ENCODE data around the gene RCN2. TPM values are rescaled to one million over a fixed set of nuclear protein-coding genes. Genes with fewer than 3 reads are reported as not detected.

Gene RCN2
- polyA plus RNA-seq, 1 experiment: 123 TPM

- peak; percentile 18 for DNase-seq (ENCODE audit: low read depth, low spot score)
- Histone ChIP-seq H3K9me3 (ENCODE audit: control insufficient read depth, insufficient read depth, low read length) (peaks cover 9% of the 10 kb centered on the region), H3K27me3 (ENCODE audit: control insufficient read depth, insufficient read depth, low read length) (peaks cover 4% of the 10 kb centered on the region), H3K27ac (ENCODE audit: low read depth, low read length) (peak overlapping the region; percentile 31), H3K4me3 (ENCODE audit: low read depth, low read length) (no peak overlapping the region)
- POLR2A ChIA-PET: no interaction called here
- CTCF ChIA-PET: interaction anchor here (0.7 to 1.3 kb wide), 2 partner anchors 9 to 44 kb away, joined by 4 read pairs; no protein-coding TSS in a partner anchor
- TF ChIP-seq CTCF (IDR thresholded peaks at IDR 0.05; ENCODE audit: low read depth, low read length): no peak
Measured at GRCh38 chr15:76979331-76979925, 47.9 kb downstream of the RCN2 start.

- no peak for DNase-seq (ENCODE audit: low read depth, low spot score)
- no peak overlapping the region for H3K27ac ChIP-seq (ENCODE audit: low read depth, low read length)
- H3K27me3 ChIP-seq (ENCODE audit: control insufficient read depth, insufficient read depth, low read length): peaks cover 4% of the 10 kb centered on the region
- POLR2A ChIA-PET: no interaction called here
- CTCF ChIA-PET: interaction anchor here (1.3 kb wide), 1 partner anchor 44 kb away, joined by 4 read pairs; no protein-coding TSS in a partner anchor
- no peak for TF ChIP-seq CTCF (IDR thresholded peaks at IDR 0.05; ENCODE audit: low read depth, low read length)
- no peak overlapping the region for H3K4me3 ChIP-seq (ENCODE audit: low read depth, low read length)
- peaks cover 9% of the 10 kb centered on the region for H3K9me3 ChIP-seq (ENCODE audit: control insufficient read depth, insufficient read depth, low read length)
Measured at GRCh38 chr15:76979996-76980520, 48.5 kb downstream of the RCN2 start.

GRCh38 chr15:76982356-76982755, 50.8 kb downstream of the RCN2 start:
- CTCF ChIA-PET: interaction anchor here (1.2 kb wide), 1 partner anchor 561 kb away, joined by 3 read pairs; no protein-coding TSS in a partner anchor
- Histone ChIP-seq H3K4me3 (ENCODE audit: low read depth, low read length) (no peak overlapping the region), H3K9me3 (ENCODE audit: control insufficient read depth, insufficient read depth, low read length) (peaks cover 9% of the 10 kb centered on the region), H3K27me3 (ENCODE audit: control insufficient read depth, insufficient read depth, low read length) (no peaks in the 10 kb centered on the region), H3K27ac (ENCODE audit: low read depth, low read length) (no peak overlapping the region)
- POLR2A ChIA-PET: no interaction called here
- TF ChIP-seq CTCF (IDR thresholded peaks at IDR 0.05; ENCODE audit: low read depth, low read length): no peak
- DNase-seq (ENCODE audit: low read depth, low spot score): no peak

GRCh38 chr15:76982756-76983155, 51.2 kb downstream of the RCN2 start:
- Histone ChIP-seq H3K9me3 (ENCODE audit: control insufficient read depth, insufficient read depth, low read length) (peaks cover 9% of the 10 kb centered on the region), H3K27me3 (ENCODE audit: control insufficient read depth, insufficient read depth, low read length) (no peaks in the 10 kb centered on the region), H3K4me3 (ENCODE audit: low read depth, low read length) (no peak overlapping the region), H3K27ac (ENCODE audit: low read depth, low read length) (no peak overlapping the region)
- POLR2A ChIA-PET: no interaction called here
- no peak for DNase-seq (ENCODE audit: low read depth, low spot score)
- no peak for TF ChIP-seq CTCF (IDR thresholded peaks at IDR 0.05; ENCODE audit: low read depth, low read length)
- CTCF ChIA-PET: interaction anchor here (1.2 kb wide), 1 partner anchor 561 kb away, joined by 3 read pairs; no protein-coding TSS in a partner anchor

GRCh38 chr15:76983590-76984375, 52.2 kb downstream of the RCN2 start:
- H3K9me3 ChIP-seq (ENCODE audit: control insufficient read depth, insufficient read depth, low read length): peaks cover 8% of the 10 kb centered on the region
- no peak overlapping the region for H3K4me3 ChIP-seq (ENCODE audit: low read depth, low read length)
- DNase-seq (ENCODE audit: low read depth, low spot score): no peak
- no peak overlapping the region for H3K27ac ChIP-seq (ENCODE audit: low read depth, low read length)
- H3K27me3 ChIP-seq (ENCODE audit: control insufficient read depth, insufficient read depth, low read length): no peaks in the 10 kb centered on the region
- ChIA-PET CTCF (interaction anchor here (1.3 kb wide), 1 partner anchor 650 kb away, joined by 3 read pairs; no protein-coding TSS in a partner anchor), POLR2A (no interaction called here)
- no peak for TF ChIP-seq CTCF (IDR thresholded peaks at IDR 0.05; ENCODE audit: low read depth, low read length)
